Vagina (tissue), 2 donors: Measurements from ENCODE around the gene CALM3.

ENCODE experiments used
- CTCF ChIP-seq, 3 experiments: fragments of 450-650 bp in 2 of 3; fragments of 200-600 bp in 1 of 3; sonication (generic) in 1 of 3; IDR thresholded peaks; one replicate each; pipeline ENCODE4 v1.5.1; 2017 to 2019; ENCODE audit warnings: antibody characterized with exemption in 3 of 3, mild to moderate bottlenecking in 2 of 3, moderate library complexity in 2 of 3
- POLR2AphosphoS5 ChIP-seq, 2 donors: sonication (generic); formaldehyde crosslinking; IDR thresholded peaks; one replicate each; pipeline ENCODE4 v1.9.0; 2017; ENCODE audit warnings: antibody characterized with exemption in 2 of 2, mild to moderate bottlenecking in 2 of 2, low read depth in 1 of 2; ENCODE audit not compliant: insufficient read depth in 1 of 2

GRCh38 chr19:46585539-46585938, 15.6 kb upstream of the CALM3 start:
- TF ChIP-seq CTCF (IDR thresholded peaks at IDR 0.05) (no peak), POLR2AphosphoS5 (IDR thresholded peaks at IDR 0.05; ENCODE audit: insufficient read depth in 1 of 2, low read depth in 1 of 2) (no peak)
